ENCODE measurements around the gene POLR2E. TPM values are rescaled to one million over a fixed set of nuclear protein-coding genes. Genes with fewer than 3 reads are reported as not detected.

The POLR2E gene
- total RNA-seq, 1 experiment from 2014 or later, result 343 TPM

DNA sequence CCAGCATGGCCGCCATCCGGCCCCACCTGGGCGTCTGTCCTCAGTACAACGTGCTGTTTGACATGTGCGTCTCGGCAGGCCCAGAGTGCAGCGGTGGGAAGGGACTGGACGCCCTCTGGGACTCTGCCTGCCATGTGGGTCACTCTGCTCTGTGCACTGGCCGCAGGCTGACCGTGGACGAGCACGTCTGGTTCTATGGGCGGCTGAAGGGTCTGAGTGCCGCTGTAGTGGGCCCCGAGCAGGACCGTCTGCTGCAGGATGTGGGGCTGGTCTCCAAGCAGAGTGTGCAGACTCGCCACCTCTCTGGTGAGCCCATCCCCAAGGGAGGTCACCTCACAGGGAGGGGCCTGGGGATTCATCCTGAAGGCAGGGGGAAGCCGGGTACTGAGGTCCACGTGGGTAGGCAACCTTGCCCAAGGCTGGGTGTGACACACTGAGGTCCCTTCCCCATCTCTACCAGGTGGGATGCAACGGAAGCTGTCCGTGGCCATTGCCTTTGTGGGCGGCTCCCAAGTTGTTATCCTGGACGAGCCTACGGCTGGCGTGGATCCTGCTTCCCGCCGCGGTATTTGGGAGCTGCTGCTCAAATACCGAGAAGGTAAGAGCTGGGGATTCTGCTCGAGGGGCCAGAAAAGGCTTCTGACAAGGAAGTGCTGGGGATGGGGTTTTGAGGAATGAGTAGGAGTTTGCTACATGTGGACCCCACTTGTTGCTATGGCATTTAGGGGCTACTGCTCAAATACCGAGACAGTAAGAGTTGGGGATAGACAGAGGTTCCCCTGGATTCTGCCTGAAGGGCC, 44.0 kb downstream of the POLR2E start:
- no peaks in the 10 kb centered on the region for H3K27me3 ChIP-seq (replicated peaks; ENCODE audit: insufficient read depth, low read depth, low read length, poor library complexity)
- intact Hi-C loops (cut with micrococcal nuclease; ENCODE audit: unreplicated experiment), result no loop called here
- BruUV-seq (replicated peaks), result no TSS peak
- no peaks in the 10 kb centered on the region for H3K36me3 ChIP-seq (ENCODE audit: insufficient read depth, low read length, poor library complexity, severe bottlenecking)
- ChIA-PET CTCF (no interaction called here), POLR2A (ENCODE audit: low non-redundant PET) (no interaction called here)
- no peak for TF ChIP-seq CTCF (conservative IDR thresholded peaks at IDR 0.05; ENCODE audit: low read depth, low read length)
- H3K4me3 ChIP-seq (ENCODE audit: low read depth, low read length, poor library complexity, severe bottlenecking), result no peak overlapping the region
- DNase-seq (ENCODE audit: low spot score), result no peak
- H3K27ac ChIP-seq (ENCODE audit: low read depth, low read length, poor library complexity, severe bottlenecking), result no peak overlapping the region
- H3K4me1 ChIP-seq (ENCODE audit: insufficient read depth, low read length, poor library complexity, severe bottlenecking), result no peaks in the 10 kb centered on the region
- no peaks in the 10 kb centered on the region for H3K9me3 ChIP-seq (ENCODE audit: low read depth, low read length, poor library complexity, severe bottlenecking)

- no peak overlapping the region for H3K27ac ChIP-seq (ENCODE audit: low read depth, low read length, poor library complexity, severe bottlenecking)
- no peak overlapping the region for H3K4me3 ChIP-seq (ENCODE audit: low read depth, low read length, poor library complexity, severe bottlenecking)
- H3K9me3 ChIP-seq (ENCODE audit: low read depth, low read length, poor library complexity, severe bottlenecking), result no peaks in the 10 kb centered on the region
- TF ChIP-seq CTCF (conservative IDR thresholded peaks at IDR 0.05; ENCODE audit: low read depth, low read length) (no peak), EZH2 (IDR thresholded peaks at IDR 0.05; ENCODE audit: borderline replicate concordance, low read depth, low read length, poor library complexity, severe bottlenecking) (no peak)
- ChIA-PET CTCF (interaction anchor here (0.5 kb wide), 1 partner anchor 23 kb away, joined by 3 read pairs; no protein-coding TSS in a partner anchor), POLR2A (ENCODE audit: low non-redundant PET) (no interaction called here)
- no peak for DNase-seq (ENCODE audit: low spot score)
- intact Hi-C loops (cut with micrococcal nuclease; ENCODE audit: unreplicated experiment), result no loop called here
- H3K27me3 ChIP-seq (replicated peaks; ENCODE audit: insufficient read depth, low read depth, low read length, poor library complexity), result no peaks in the 10 kb centered on the region
- BruUV-seq (replicated peaks), result no TSS peak
- H3K4me1 ChIP-seq (ENCODE audit: insufficient read depth, low read length, poor library complexity, severe bottlenecking), result no peaks in the 10 kb centered on the region
- H3K36me3 ChIP-seq (ENCODE audit: insufficient read depth, low read length, poor library complexity, severe bottlenecking), result no peaks in the 10 kb centered on the region
Observed at GRCh38 chr19:1049800-1050199, 45.4 kb downstream of the POLR2E start.

GRCh38 chr19:1049106-1049505, 46.1 kb downstream of the POLR2E start:
- DNase-seq (ENCODE audit: low spot score), result no peak
- intact Hi-C loops (cut with micrococcal nuclease; ENCODE audit: unreplicated experiment), result no loop called here
- no peaks in the 10 kb centered on the region for H3K4me1 ChIP-seq (ENCODE audit: insufficient read depth, low read length, poor library complexity, severe bottlenecking)
- CTCF ChIA-PET, result no interaction called here
- no peaks in the 10 kb centered on the region for H3K27me3 ChIP-seq (replicated peaks; ENCODE audit: insufficient read depth, low read depth, low read length, poor library complexity)
- BruUV-seq (replicated peaks), result no TSS peak
- H3K9me3 ChIP-seq (ENCODE audit: low read depth, low read length, poor library complexity, severe bottlenecking), result no peaks in the 10 kb centered on the region
- no peak overlapping the region for H3K4me3 ChIP-seq (ENCODE audit: low read depth, low read length, poor library complexity, severe bottlenecking)
- no peaks in the 10 kb centered on the region for H3K36me3 ChIP-seq (ENCODE audit: insufficient read depth, low read length, poor library complexity, severe bottlenecking)
- TF ChIP-seq CTCF (conservative IDR thresholded peaks at IDR 0.05; ENCODE audit: low read depth, low read length) (no peak), EZH2 (IDR thresholded peaks at IDR 0.05; ENCODE audit: borderline replicate concordance, low read depth, low read length, poor library complexity, severe bottlenecking) (no peak)
- no peak overlapping the region for H3K27ac ChIP-seq (ENCODE audit: low read depth, low read length, poor library complexity, severe bottlenecking)
- POLR2A ChIA-PET (ENCODE audit: low non-redundant PET), result no interaction called here

All from A673 (cell line).